Uterus (tissue), 2 donors: ENCODE data around the gene CALN1.

Experiments used
- CTCF ChIP-seq, 4 experiments: fragments of 200-600 bp in 2 of 4; fragments of 450-650 bp in 2 of 4; sonication (generic) in 2 of 4; IDR thresholded peaks; one replicate each; pipeline ENCODE4 v1.5.1; 2016 to 2019; ENCODE audit warnings: antibody characterized with exemption in 4 of 4, mild to moderate bottlenecking in 2 of 4, moderate library complexity in 1 of 4
- POLR2A ChIP-seq, 2 donors: fragments of 450-650 bp; IDR thresholded peaks; one replicate each; pipeline ENCODE4 v1.6.1; 2016; ENCODE audit warnings: antibody characterized with exemption in 2 of 2, mild to moderate bottlenecking in 1 of 2, moderate library complexity in 1 of 2

- TF ChIP-seq POLR2A (IDR thresholded peaks at IDR 0.05) (no peak), CTCF (IDR thresholded peaks at IDR 0.05) (no peak)
These were observed 32.9 kb upstream of the CALN1 start for GRCh38 chr7:72445075-72445474.
